ENCODE results near the gene CCDC102A.
"Not testable (repeated sequence)": the region's sequence is repeated elsewhere in the genome, so short reads cannot be mapped to it uniquely, and the experiment has no call there.

The CCDC102A gene

DNA sequence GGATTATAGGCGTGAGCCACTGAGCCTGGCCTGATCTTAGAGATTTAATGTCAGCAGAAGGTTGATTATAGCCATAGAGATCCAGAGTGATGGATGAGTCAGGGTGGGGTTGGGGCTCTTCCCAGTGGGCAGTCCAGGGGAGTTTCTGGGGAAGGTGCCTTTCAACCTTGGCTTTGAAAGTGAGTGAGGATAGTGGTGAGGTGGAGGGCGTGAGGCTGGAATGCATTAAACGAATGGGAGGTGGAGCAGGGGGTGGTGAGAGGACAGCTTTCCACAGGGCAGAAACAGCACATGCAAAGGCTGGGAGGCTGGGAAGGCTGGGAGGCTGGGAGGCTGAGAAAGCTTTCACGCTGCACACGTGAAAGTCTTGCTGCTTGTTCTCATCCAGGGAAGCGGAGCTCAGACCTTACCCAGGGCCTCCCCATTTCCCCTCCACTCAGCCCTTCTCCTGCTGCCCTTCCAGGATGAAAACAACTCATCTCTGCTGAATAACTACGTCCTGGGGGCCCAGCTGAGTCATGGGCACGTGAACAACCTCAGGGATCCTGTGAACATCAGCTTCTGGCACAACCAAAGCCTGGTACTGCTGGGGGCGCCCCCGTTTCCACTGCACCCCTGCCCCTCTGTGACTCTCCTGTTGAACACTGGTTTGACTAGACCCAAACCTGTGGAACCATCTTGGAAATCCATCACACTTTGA is 28.4 kb upstream of the CCDC102A start:
- no peak for DNase-seq

DNA sequence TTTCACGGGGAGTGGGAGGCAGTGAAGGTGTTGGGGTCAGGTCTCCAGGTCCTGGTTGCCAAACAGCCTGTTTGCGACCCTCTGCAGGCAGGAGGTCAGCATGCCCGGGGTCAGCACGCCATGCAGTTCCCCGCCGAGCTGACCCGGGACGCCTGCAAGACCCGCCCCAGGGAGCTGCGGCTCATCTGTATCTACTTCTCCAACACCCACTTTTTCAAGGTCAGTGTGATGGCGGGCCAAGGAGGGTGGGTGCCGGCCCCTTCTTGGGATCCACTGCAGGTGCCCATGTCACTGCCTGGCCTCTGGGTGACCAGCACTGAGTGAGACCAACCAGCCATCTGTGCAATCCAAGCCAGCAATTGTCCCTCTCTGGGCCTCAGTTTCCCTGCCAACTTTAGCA is 27.4 kb upstream of the CCDC102A start:
- DNase-seq, result no peak

DNA sequence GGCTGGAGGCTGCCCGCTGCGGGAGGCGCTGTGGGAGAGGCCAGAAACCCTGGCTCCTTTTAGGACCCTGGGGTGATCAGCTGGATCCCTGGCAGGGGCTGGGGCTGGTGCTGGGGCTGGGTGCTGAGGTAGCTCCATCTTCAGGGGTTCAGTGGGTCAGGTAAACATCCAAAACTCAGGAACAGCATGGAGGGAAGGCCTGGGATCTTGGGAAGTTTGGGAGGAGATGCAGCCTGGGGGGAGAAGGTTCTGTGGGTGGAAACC is 27.0 kb upstream of the CCDC102A start:
- DNase-seq, result no peak

DNA sequence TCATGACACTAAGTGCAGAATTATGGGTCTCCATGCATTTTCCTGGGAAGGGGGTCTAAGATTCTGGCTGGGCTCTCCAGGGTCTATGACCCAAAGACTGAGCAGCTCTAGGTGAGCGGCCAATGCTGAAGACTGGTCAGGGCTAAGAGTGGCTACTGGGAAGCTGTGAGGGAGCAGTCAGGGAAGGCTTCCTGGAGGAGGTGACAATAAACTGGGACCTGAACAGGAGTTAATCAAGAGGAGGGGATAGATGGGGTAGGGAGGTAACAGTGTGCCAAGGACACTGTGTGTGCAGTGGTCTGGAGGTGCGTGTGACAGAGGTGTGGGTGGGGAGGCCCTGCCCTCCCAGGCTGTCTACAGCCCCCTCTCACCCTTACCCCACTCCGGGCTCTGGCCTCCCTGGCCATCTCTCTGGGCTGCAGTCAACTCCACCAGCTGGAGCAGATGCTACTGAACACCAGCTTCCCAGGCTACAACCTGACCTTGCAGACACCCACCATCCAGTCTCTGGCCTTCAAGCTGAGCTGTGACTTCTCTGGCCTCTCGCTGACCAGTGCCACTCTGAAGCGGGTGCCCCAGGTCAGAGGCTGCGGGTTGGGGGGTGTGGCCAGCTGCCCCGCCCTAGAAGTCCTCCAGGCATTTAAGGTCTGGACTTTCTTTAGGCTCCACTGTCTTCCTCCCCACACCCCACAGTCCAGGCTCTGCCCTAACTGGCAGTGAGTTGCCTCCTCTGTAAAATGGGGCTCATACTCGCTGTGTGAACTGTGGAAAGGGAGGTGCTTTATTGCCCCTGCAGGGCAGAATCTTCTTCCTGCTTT is 26.5 kb upstream of the CCDC102A start:
- no peak for DNase-seq

DNA sequence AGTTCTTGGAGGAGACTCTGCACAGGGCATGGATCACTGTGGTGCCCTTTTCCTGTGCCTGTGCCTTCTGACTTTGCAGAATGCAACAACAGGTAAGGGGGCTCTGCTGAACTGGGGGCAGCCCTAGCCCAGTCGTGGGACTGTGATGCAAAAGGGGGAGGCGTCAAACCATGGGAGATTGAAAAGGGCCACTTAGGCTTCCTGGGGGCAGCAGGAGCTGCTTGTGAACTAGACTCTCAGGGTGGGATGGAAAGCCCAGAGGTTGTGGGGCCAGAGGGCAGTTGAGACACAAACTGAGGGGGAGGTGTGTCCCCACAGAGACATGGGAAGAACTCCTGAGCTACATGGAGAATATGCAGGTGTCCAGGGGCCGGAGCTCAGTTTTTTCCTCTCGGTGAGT is 25.7 kb upstream of the CCDC102A start:
- DNase-seq, result no peak

DNA sequence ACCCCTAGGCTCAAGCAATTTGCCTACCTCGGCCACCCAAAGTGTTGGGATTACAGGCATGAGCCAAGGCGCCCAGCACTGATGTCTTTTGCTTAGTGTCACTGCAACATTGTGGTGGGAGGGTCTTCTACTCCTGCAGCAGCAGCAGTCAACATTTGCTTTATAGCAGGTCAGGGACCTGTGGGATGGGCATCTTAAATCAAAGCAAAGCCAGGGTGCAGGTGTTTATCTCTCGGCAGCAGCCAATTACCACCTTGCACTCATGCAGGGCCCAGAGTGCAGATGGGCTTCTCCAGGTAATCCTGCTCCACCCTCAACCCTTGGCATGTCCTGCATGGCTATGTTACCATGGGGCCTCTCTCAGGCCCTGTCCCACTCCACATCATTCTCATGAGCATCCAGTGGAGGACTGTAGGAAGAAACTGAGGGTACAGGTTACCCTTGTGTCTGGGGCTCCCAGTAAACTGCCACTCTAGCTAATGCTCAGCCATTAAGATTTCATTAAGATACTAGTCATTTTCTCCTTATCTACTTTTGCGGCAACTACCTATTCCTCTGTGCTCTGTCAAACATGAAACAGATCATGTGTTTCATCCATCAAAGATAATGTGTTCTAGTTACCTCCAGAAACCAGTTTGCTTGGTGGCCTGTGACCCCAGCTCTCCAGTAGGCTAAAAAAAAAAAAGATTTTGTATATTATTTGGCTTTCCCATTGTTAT is 22.9 kb upstream of the CCDC102A start:
- DNase-seq, result no peak

DNA sequence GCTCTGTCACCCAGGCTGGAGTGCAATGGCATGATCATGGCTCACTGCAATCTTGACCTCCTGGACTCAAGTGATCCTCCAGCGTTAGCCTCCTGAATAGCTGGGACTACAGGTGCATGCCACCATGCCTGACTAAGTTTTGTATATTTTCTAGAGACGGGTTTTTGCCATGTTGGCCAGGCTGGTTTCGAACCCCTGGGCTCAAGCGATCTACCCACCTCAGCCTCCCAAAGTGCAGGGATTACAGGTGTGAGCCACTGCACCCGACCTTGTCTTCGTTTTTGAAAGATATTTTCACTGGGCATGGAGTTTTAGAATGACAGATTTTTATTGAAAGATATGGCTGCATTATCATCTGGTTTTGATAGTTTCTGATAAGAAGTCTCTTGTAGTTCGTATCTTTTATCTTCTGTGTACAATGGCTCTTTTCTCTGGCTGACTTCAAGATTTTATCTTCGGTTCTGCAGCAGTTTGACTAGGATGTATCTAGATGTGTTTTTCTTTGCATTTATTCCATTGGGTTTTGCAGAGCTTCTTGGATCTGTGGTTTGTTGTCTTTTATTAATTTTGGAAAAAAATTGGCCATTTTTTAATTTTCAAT is 20.7 kb upstream of the CCDC102A start:
- DNase-seq, result no peak

DNA sequence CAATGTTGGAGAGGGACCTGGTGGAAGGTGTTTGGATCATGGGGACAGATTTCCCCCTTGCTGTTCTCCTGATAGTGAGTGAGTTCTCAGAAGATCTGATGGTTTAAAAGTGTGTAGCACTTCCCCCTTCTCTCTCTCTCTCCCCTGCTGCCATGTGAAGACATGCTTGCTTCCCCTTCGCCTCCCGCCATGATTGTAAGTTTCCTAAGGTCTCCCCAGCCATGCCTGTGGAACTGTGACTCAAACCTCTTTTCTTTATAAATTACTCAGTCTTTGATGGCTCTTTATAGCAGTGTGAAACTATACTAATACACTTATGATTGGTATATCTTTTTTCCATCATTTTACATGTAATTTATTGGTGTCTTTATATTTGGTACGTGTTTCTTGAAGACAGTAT is 19.5 kb upstream of the CCDC102A start:
- no peak for DNase-seq

DNA sequence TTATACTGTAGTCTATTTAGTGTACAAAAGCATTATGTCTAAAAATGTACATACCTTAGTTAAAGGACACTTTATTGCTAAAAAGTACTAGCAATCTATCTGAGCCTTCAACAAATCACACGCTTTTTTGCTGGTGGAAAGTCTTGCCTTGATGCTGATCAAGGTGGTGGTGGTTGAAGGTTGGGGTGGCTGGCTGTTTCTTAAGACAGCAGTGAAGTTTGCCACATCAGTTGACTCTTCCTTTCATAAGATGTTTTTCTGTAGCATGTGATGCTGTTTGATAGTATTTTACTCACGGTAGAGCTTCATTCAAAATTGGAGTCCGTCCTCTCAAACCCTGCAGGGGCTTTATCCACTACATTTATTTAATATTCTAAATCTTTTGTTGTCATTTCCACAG is 14.7 kb upstream of the CCDC102A start:
- no peak for DNase-seq

DNA sequence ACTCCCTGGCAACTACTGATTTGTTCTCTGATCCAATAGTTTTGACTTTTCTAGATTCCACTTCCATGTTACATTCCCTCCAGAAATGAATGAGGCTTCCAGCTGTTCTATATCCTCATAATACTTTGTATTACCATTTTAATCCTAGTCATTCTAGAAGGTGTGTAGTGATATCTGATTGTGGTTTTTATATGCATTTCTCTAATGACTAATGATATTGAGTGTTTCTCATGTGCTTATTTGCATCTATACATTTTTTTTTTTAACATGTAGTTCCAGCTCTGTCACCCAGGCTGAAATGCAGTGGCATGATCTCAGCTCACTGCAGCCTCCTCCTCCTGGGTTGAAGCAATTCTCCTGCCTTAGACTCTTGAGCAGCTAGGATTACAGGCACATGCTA is 13.4 kb upstream of the CCDC102A start:
- no peak for DNase-seq

DNA sequence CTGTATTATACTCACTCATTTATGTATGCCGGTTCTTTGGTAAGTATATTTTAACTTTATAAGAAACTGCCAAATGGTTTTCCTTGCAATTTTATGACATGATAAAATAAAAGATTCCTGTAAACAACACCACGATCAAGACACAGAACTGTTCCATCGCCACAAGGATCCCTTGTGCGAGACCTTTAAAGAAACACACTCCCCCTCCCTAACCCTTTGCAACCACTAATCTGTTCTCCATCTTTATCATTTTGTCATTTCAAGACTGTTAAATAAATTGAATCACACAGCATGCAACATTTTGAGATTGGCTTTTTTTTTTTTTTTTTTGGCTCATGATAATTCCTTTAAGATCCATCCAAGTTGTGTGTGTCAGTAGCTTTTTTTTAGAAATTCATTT is 12.0 kb upstream of the CCDC102A start:
- no peak for DNase-seq

DNA sequence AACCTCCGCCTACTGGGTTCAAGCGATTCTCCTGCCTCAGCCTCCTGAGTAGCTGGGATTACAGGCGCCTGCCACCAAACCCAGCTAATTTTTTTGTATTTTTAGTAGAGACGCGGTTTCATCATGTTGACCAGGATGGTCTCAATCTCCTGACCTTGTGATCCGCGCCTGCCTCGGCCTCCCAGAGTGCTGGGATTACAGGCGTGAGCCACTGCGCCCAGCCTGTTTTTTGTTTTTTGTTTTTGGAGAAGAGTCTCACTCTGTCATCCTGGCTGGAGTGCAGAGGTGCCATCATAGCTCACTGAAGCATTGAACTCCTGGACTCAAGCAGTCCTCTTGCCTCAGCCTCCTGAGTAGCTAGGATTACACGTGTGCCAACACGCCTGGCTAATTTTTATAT is 11.2 kb upstream of the CCDC102A start:
- DNase-seq, result not testable (repeated sequence)

DNA sequence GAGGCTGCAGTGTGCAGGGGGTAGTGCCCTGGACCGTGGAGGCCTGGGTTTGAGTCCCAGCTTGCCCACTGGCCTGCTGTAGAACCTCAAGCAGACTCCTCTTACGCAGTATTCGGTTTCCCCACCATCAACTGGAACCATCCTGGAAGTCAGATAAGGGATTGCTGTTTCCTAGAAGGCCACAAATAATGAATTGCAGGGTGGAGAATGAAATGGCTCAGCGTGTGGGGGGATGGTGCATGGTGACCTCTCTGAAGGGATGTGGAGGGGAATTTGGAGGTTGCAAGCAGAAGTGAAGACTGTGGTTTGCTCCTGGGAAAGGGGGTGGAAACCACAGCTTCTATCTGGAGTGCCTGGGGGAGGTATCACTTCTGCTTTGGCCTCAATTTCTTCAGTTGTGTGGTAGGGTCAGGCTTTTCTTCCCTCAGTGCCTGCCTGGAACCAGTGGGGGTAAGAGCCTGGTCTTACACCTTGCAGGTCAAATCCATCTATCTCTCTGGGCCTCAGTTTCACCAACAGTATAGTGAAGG is 7.8 kb upstream of the CCDC102A start:
- DNase-seq, result no peak

DNA sequence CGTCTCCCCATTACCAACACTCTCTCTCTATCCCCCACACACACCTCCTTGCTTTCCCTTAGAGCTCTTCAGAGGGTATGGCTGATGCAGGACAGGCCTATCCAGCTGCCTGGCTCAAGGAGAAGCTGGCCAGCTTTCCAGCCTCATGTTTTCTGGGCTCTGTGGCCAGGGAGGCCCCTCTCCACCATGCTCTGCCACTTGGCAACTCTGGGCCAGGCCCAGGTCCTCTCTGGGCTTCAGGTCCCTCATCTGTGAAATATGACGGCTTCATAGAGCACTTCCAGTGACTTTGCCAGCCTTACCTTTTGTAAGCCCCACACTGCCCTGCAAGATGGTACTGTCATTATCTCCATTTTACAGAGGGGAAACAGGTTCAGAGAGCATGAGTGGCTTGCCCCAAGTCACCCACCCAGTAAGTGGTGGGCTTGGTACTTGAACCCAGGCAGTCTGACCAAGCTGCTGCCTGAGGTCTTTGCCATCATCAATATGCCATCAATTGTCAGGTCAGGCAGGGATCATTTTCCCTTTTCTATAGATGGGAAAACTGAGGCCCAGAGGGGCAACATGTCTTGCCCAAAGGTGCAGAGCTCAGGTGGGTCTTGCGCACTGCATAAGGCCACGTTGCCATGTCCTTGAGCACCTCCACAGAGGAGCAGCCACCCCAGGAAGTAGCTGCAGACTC is 5.5 kb upstream of the CCDC102A start:
- DNase-seq, result no peak

DNA sequence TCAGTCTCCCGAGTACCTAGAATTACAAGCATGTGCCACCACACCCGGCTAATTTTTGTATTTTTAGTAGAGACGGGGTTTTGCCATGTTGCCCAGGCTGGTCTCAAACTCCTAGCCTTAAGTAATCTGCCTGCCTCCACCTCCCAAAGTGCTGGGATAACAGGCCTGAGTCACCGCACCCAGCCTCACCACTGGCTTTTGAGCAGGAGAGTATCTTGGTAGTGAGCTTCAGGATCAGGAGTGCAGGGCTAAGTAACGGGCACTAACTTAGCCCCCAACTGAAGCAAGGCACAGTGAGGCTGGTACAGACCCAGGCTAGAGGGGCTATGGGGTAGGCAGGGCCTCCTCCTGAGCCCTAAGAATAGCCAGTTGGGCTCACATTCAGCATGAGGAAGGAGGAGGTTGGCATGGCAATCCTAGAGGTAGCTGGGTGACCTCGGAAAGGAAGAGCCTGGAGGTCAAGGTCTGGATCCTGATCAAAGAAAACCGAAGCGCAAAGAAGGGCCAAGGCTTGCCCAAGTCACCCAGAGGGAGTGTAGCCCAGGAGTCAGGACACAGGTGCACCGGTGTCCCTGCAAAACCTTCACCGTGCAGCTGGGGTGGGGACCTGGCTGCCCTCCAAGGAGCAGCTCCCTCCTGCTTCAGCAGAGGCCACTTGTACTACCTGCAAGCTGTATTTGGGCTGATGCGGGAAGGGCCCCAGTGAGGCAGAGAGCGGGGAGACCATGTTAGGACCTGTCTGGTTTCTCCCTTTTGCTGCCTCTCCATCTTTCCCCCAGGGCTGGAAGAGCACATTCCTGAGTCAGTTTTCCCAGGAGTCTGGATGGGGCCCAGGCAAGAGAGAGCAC is 4.8 kb upstream of the CCDC102A start:
- no peak for DNase-seq

DNA sequence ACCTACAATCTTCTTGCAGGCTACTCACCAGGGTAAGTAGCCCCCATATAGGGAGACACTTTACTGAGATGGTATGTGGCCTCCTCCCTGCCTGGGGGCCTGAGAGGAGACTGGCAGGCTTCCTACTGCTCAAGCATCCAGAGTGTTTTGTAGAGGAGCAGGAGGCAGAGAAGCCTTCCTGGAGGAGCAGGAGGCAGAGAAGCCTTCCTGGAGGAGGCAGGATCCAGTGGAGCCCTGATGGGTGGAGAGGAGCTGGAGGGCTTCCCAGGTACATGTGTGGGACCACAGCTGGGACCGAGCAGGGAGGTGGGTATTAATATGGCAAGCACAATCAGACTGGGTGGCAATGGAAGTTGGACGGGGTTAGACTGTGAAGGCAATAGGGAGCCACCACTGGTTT is 4.0 kb upstream of the CCDC102A start:
- no peak for DNase-seq

DNA sequence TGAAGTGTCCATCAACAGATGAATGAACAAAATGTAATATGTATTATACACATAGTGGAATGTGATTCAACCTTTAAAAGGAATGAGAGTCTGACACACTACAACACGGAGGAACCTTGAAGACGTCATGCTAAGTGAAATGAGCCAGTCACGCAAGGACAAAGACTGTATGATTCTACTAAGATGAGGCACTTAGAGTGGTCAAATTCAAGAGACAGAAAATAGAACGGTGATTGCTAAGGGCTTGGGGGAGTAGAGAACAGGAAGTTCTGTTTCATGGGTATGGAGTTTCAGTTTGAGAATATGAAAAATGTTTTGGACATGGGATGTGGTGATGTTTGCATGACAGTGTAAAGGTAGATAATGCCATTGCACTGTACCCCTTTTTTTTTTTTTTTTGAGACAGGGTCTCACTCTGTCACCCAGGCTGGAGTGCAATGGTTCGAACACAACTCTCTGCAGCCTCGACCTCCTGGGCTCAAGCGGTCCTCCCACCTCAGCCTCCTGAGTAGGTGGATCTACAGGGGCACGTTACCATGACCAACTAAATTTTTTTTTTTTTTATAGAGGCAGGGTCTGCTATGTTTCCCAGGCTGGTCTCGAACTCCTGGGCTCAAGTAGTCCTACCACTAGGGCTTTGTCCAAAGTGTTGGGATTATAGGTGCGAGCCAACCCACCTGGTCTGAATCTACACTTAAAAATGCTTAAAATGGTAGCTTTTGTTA is 2.9 kb upstream of the CCDC102A start:
- no peak for DNase-seq

DNA sequence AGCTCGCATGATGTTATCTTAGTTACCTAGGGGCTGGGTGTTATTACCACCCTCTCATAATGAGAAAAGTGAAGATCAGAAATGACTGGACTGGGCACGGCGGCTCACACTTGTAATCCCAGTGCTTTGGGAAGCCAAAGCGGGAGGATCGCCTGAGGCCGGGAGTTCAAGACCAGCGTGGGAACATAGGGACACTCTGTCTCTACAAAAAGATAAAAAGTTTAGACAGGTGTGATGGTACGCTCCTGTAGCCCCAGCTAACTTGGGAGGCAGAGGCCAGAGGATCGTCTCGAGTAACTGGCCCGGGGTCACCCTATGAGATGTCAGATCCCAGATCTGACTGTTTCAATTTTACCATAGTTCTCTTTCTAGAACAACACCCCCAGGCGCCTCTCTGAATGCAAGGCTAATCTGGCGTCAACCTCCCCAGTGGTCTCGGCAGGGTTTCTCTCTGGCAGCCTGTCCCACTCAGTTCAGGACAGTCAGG is 1.9 kb upstream of the CCDC102A start:
- no peak for DNase-seq

DNA sequence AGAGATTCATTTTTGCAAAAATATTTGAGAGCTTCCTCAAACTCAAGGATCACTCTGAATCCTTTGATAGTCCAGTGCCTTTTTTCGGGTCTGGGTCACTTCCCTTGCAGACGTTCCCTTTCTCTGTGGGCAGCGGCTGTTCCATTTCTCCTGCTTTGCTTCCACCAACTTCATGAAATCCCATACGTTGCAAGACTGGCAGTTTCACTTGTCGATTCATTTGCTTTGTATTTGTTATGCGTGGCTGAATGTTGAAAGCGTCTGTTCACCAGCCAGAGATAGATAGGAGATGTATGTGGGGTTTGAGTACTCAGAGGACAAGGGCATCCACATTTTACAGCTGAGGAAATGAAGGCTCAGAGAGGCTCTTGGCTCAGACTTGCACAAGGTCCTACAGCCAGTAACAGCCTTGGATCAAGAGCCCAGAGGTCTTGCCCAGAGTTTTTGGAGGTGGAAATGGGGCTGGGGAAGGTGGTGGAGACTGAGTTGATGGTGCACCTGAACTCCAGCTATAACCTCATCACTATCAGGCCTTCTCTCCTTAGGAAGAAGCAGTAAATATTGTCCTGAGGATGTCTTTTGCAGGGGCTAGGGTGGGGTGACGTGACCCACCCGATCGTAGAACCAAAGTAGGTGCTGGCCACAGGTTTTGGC is 1.3 kb upstream of the CCDC102A start:
- no peak for DNase-seq

DNA sequence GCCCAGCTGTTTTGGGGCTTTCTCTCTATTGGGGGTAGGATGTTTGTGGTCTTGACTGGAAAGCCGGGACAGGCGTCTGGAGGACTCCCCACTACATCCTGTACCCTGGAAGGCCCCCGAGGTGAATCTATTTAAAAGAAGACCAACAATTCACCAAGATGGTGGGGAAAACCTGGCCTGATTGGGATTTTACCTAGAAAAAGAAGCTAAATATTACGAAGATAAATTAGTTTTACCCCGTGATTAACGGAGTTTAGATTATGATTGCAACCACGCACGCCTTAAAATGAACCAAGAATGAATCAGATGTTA is 779 bp upstream of the CCDC102A start:
- DNase-seq, result no peak

Measured in NCI-H446 treated with DMSO at 0.1 percent for 48 hours (cell line).